HCT116 (cell line): Measurements from ENCODE around the gene MCOLN1. TPM values are rescaled to one million over a fixed set of nuclear protein-coding genes. Genes with fewer than 3 reads are reported as not detected.
A peak's percentile ranks its signal among the peaks of the same experiment; 100 is the strongest.

Experiments used
- ATAC-seq: fragments of 200-7000 bp; cut with Tn5 transposase; 2 replicates; pipeline ENCODE4 v1.9.1; 2020; ENCODE audit warnings: mild to moderate bottlenecking, moderate library complexity
- BruUV-seq: library from RNA; stranded (reverse); fragments of 400-500 nt; replicated peaks from 2 replicates; lab custom pipeline; 2021; lab: Mats Ljungman, UMichigan
- CTCF ChIA-PET: fragments of 300-600 bp; sonication (Branson Sonifier 250); formaldehyde crosslinking; loops from one replicate; lab custom pipeline; 2021; ENCODE audit warnings: antibody characterized with exemption; lab: Charles Lee
- POLR2A ChIA-PET: fragments of 300-600, 350-600 bp; sonication (Branson Sonifier 250); formaldehyde crosslinking; loops from one replicate; lab custom pipeline; 2021; ENCODE audit warnings: antibody characterized with exemption; lab: Charles Lee
- RAD21 ChIA-PET, 2 experiments: fragments of 300-600 bp; sonication (Branson Sonifier 250); formaldehyde crosslinking; loops; one replicate each; lab custom pipeline; 2023; ENCODE audit warnings: low total read pairs in 2 of 2; ENCODE audit not compliant: uncharacterized antibody in 2 of 2, unreplicated experiment in 2 of 2, low non-redundant PET in 1 of 2; lab: Charles Lee
- DNase-seq: peaks from one replicate; pipeline ENCODE4 v3.0.0-alpha.2; 2010; ENCODE audit warnings: low read depth, low spot score
- H2AFZ ChIP-seq: fragments of 200-600 bp; shearing (Covaris generic), sonication (generic); 2 replicates; pipeline ENCODE4 v1.6.1; 2017; ENCODE audit warnings: low read depth, mixed run types, mixed read lengths, antibody characterized with exemption, low read length; ENCODE audit not compliant: poor library complexity, severe bottlenecking
- H3K27ac ChIP-seq: 2 replicates; pipeline ENCODE4 v1.5.1; 2012; ENCODE audit warnings: low read depth, low read length
- H3K27me3 ChIP-seq: fragments of 200-600 bp; sonication (generic); 2 replicates; pipeline ENCODE4 v1.6.1; 2016; ENCODE audit warnings: mixed run types, low read length, mixed read lengths; ENCODE audit not compliant: insufficient read depth
- H3K36me3 ChIP-seq, 2 experiments: fragments of 200-500 bp in 1 of 2; fragments of 200-600 bp in 1 of 2; sonication (Bioruptor generic) in 1 of 2; sonication (generic) in 1 of 2; 2 replicates each; pipeline versions ENCODE4 v1.5.1 to v1.6.1; 2014 to 2016; ENCODE audit warnings: low read length in 2 of 2, inconsistent platforms in 1 of 2, mixed read lengths in 1 of 2, mixed run types in 1 of 2; ENCODE audit not compliant: insufficient read depth in 2 of 2, control insufficient read depth in 1 of 2
- H3K4me1 ChIP-seq, 2 experiments: fragments of 200-600 bp in 1 of 2; sonication (generic) in 1 of 2; 2 replicates each; pipeline versions ENCODE4 v1.5.1 to v1.6.1; 2012 to 2017; ENCODE audit warnings: low read length in 2 of 2, inconsistent platforms in 1 of 2, mild to moderate bottlenecking in 1 of 2, mixed read lengths in 1 of 2, mixed run types in 1 of 2, moderate library complexity in 1 of 2; ENCODE audit not compliant: insufficient read depth in 2 of 2, control insufficient read depth in 1 of 2
- H3K4me2 ChIP-seq: fragments of 200-600 bp; sonication (generic); 2 replicates; pipeline ENCODE4 v1.6.1; 2017; ENCODE audit warnings: mixed run types, low read length, mixed read lengths
- H3K4me3 ChIP-seq, 2 experiments: fragments of 200-600 bp in 1 of 2; sonication (generic) in 1 of 2; replicated peaks in 1 of 2; 2 replicates each; pipeline ENCODE4 v1.5.1; 2011 to 2016; ENCODE audit warnings: low read length in 2 of 2, control low read depth in 1 of 2, low read depth in 1 of 2, mild to moderate bottlenecking in 1 of 2, mixed read lengths in 1 of 2, mixed run types in 1 of 2
- H3K79me2 ChIP-seq: fragments of 200-600 bp; sonication (generic); 2 replicates; pipeline ENCODE4 v1.6.1; 2017; ENCODE audit warnings: mild to moderate bottlenecking, mixed run types, low read length, moderate library complexity, mixed read lengths; ENCODE audit not compliant: insufficient read depth
- H3K9ac ChIP-seq: fragments of 200-600 bp; sonication (generic); 2 replicates; pipeline ENCODE4 v1.6.1; 2016; ENCODE audit warnings: low read length, mixed read lengths
- H3K9me2 ChIP-seq: fragments of 200-600 bp; sonication (generic), shearing (Covaris generic); 2 replicates; pipeline ENCODE4 v1.6.1; 2017; ENCODE audit warnings: mixed run types, mild to moderate bottlenecking, moderate library complexity; ENCODE audit not compliant: insufficient read depth
- H3K9me3 ChIP-seq, 2 experiments: fragments of 200-500 bp in 1 of 2; fragments of 200-600 bp in 1 of 2; sonication (Bioruptor generic) in 1 of 2; sonication (generic) in 1 of 2; 2 replicates each; pipeline ENCODE4 v1.6.1; 2014 to 2017; ENCODE audit warnings: low read length in 2 of 2, mixed read lengths in 2 of 2, inconsistent platforms in 1 of 2, low read depth in 1 of 2, mild to moderate bottlenecking in 1 of 2, mixed run types in 1 of 2, moderate library complexity in 1 of 2; ENCODE audit not compliant: control insufficient read depth in 1 of 2, insufficient read depth in 1 of 2
- H4K20me1 ChIP-seq: fragments of 200-600 bp; sonication (generic), shearing (Covaris generic); 2 replicates; pipeline ENCODE4 v1.6.1; 2017; ENCODE audit warnings: mixed run types, mild to moderate bottlenecking, moderate library complexity; ENCODE audit not compliant: insufficient read depth
- CBX3 ChIP-seq: IDR thresholded peaks from 2 replicates; pipeline ENCODE4 v1.6.1; 2012; ENCODE audit warnings: low read depth
- CEBPB ChIP-seq: IDR thresholded peaks from 2 replicates; pipeline ENCODE4 v1.6.1; 2012; ENCODE audit warnings: low read depth
- EGR1 ChIP-seq: IDR thresholded peaks from 2 replicates; pipeline ENCODE4 v1.6.1; 2012; ENCODE audit warnings: low read depth
- ELF1 ChIP-seq: IDR thresholded peaks from 2 replicates; pipeline ENCODE4 v1.6.1; 2012; ENCODE audit warnings: low read depth, borderline replicate concordance
- FOSL1 ChIP-seq: IDR thresholded peaks from 2 replicates; pipeline ENCODE4 v1.6.1; 2012; ENCODE audit warnings: low read depth
- JUND ChIP-seq: IDR thresholded peaks from 2 replicates; pipeline ENCODE4 v1.6.1; 2012
- RAD21 ChIP-seq: IDR thresholded peaks from 2 replicates; pipeline ENCODE4 v1.6.1; 2012; ENCODE audit warnings: low read depth, mild to moderate bottlenecking
- SIN3A ChIP-seq: IDR thresholded peaks from 2 replicates; pipeline ENCODE4 v1.6.1; 2012; ENCODE audit warnings: low read depth
- SP1 ChIP-seq: IDR thresholded peaks from 2 replicates; pipeline ENCODE4 v1.6.1; 2012; ENCODE audit warnings: low read depth
- TCF7L2 ChIP-seq: IDR thresholded peaks from 2 replicates; pipeline ENCODE4 v1.7.0; 2011; ENCODE audit warnings: borderline replicate concordance, inconsistent platforms; ENCODE audit not compliant: insufficient read depth, insufficient read length; ENCODE audit errors: extremely low read depth
- ZFX ChIP-seq: fragments of 450-650 bp; IDR thresholded peaks from 2 replicates; pipeline ENCODE4 v1.6.1; 2017
- ZNF274 ChIP-seq: fragments of 200-500 bp; sonication (Bioruptor generic); IDR thresholded peaks from 2 replicates; pipeline ENCODE4 v1.6.1; 2014; ENCODE audit warnings: mild to moderate bottlenecking, low read depth, low read length, inconsistent platforms
- intact Hi-C: fragments of 100-400 bp; cut with micrococcal nuclease; formaldehyde crosslinking; loops from 2 replicates; pipeline ENCODE4 v1.10.0; 2022
- total RNA-seq: library from RNA; stranded (reverse); gene quantifications from one replicate; pipeline ENCODE4 v1.2.1, GENCODE V29; 2021; ENCODE audit not compliant: unreplicated experiment
- TF ChIP-seq, protein P1 (sequence below): IDR thresholded peaks from 2 replicates; pipeline ENCODE4 v1.6.1; 2012
- TF ChIP-seq, protein P2 (sequence below): IDR thresholded peaks from 2 replicates; pipeline ENCODE4 v1.6.1; 2012; ENCODE audit warnings: low read depth
- TF ChIP-seq, protein P3 (sequence below): IDR thresholded peaks from 2 replicates; pipeline ENCODE4 v1.6.1; 2012

The MCOLN1 gene
- total RNA-seq, 1 experiment from 2014 or later, result 19.1 TPM

DNA sequence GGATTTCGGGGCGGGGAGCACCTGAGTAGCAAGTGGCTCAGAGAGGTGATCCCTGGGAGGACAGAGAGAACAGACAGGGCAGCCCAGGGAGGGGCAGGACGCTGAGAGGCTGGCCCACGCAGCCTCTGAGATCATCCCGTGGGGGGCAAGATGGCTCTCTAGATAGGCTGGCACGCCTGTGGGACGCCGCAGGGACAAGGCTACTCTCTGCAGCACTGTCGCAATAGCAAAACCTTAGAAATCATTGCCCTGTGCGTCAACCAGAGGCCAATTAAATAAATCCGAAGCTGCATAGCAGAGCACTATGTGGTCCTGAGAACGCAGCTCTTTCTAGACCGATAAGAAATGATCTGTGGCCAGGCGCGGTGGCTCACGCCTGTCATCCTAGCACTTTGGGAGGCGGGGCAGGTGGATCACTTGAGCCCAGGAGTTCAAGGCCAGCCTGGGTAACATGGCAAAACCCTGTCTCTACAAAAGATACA is 38.7 kb upstream of the MCOLN1 start:
- H3K9ac ChIP-seq, result no peak overlapping the region

DNA sequence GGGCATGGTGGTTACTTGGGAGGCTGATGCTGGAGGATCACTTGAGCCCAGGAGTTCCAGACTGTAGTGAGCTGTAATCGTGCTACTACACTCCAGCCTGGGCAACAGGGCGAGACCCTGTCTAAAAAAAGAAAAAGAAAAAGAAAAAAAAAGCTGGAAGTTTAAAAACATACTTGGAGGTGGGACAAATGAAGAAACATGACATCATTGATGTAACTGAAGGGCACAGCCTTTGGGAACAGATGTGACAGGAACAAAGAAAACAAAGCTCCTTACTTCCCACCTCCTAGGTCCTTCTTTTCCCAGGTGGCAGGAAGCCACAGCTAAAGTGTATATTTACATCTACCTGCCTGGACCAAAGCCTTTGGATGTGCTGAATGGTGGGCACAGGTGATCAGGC is 35.5 kb upstream of the MCOLN1 start:
- no peak overlapping the region for H3K4me2 ChIP-seq
- H3K9me3 ChIP-seq, result no peaks in the 10 kb centered on the region
- POLR2A ChIA-PET, result no interaction called here
- H3K9me2 ChIP-seq, result no peaks in the 10 kb centered on the region
- CTCF ChIA-PET, result no interaction called here
- no peak overlapping the region for H3K4me3 ChIP-seq
- no peak for ATAC-seq
- H3K79me2 ChIP-seq, result no peaks in the 10 kb centered on the region
- RAD21 ChIA-PET, result no interaction called here
- no peak for DNase-seq
- H3K27ac ChIP-seq, result no peak overlapping the region
- peaks cover 24 to 36% of the 10 kb centered on the region in 2 experiments for H3K4me1 ChIP-seq
- TF ChIP-seq JUND, result no peak
- TF ChIP-seq, protein P1, sequence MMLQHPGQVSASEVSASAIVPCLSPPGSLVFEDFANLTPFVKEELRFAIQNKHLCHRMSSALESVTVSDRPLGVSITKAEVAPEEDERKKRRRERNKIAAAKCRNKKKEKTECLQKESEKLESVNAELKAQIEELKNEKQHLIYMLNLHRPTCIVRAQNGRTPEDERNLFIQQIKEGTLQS, result no peak
- TF ChIP-seq ZNF274, result no peak
- TF ChIP-seq RAD21, result no peak
- TF ChIP-seq, protein P2, sequence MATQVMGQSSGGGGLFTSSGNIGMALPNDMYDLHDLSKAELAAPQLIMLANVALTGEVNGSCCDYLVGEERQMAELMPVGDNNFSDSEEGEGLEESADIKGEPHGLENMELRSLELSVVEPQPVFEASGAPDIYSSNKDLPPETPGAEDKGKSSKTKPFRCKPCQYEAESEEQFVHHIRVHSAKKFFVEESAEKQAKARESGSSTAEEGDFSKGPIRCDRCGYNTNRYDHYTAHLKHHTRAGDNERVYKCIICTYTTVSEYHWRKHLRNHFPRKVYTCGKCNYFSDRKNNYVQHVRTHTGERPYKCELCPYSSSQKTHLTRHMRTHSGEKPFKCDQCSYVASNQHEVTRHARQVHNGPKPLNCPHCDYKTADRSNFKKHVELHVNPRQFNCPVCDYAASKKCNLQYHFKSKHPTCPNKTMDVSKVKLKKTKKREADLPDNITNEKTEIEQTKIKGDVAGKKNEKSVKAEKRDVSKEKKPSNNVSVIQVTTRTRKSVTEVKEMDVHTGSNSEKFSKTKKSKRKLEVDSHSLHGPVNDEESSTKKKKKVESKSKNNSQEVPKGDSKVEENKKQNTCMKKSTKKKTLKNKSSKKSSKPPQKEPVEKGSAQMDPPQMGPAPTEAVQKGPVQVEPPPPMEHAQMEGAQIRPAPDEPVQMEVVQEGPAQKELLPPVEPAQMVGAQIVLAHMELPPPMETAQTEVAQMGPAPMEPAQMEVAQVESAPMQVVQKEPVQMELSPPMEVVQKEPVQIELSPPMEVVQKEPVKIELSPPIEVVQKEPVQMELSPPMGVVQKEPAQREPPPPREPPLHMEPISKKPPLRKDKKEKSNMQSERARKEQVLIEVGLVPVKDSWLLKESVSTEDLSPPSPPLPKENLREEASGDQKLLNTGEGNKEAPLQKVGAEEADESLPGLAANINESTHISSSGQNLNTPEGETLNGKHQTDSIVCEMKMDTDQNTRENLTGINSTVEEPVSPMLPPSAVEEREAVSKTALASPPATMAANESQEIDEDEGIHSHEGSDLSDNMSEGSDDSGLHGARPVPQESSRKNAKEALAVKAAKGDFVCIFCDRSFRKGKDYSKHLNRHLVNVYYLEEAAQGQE, result no peak
- no peak for TF ChIP-seq SP1
- TF ChIP-seq CBX3, result no peak
- no peak for TF ChIP-seq ELF1
- TF ChIP-seq, protein P3, sequence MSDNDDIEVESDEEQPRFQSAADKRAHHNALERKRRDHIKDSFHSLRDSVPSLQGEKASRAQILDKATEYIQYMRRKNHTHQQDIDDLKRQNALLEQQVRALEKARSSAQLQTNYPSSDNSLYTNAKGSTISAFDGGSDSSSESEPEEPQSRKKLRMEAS, result no peak
- TF ChIP-seq TCF7L2, result no peak
- TF ChIP-seq EGR1, result no peak
- no peak for TF ChIP-seq FOSL1
- no peak for TF ChIP-seq ZFX
- no peak overlapping the region for H2AFZ ChIP-seq
- H3K36me3 ChIP-seq, result no peaks in the 10 kb centered on the region
- intact Hi-C loops, result no loop called here
- no peak overlapping the region for H3K9ac ChIP-seq
- no TSS peak for BruUV-seq
- no peaks in the 10 kb centered on the region for H3K27me3 ChIP-seq
- H4K20me1 ChIP-seq, result no peaks in the 10 kb centered on the region

More for the DNA sequence above, 38.7 kb upstream of the MCOLN1 start:
- intact Hi-C loops, result no loop called here
- RAD21 ChIA-PET, result no interaction called here
- peaks cover 17 to 32% of the 10 kb centered on the region in 2 experiments for H3K4me1 ChIP-seq
- TF ChIP-seq CEBPB, result no peak
- TF ChIP-seq TCF7L2, result no peak
- no peak for TF ChIP-seq SP1
- TF ChIP-seq SIN3A, result no peak
- no peak for TF ChIP-seq JUND
- TF ChIP-seq, all 23 proteins: peak for 0
- BruUV-seq, result no TSS peak
- Histone ChIP-seq H3K9me2 (no peaks in the 10 kb centered on the region), H3K36me3 (no peaks in the 10 kb centered on the region), H3K4me3 (no peak overlapping the region), H3K27me3 (no peaks in the 10 kb centered on the region), H3K4me2 (peak overlapping the region; percentile 87), H3K27ac (peak overlapping the region; percentile 55; the same call in 1 of the 2 replicates), H3K9me3 (no peaks in the 10 kb centered on the region), H4K20me1 (no peaks in the 10 kb centered on the region), H2AFZ (no peak overlapping the region), H3K79me2 (no peaks in the 10 kb centered on the region)
- ATAC-seq (no peak), DNase-seq (no peak)
- ChIA-PET CTCF (no interaction called here), POLR2A (no interaction called here)
